A549 treated with AZD2906 at 1 μM for 4 hours (cell line): ENCODE measurements around the gene PRRT2. TPM values are rescaled to one million over a fixed set of nuclear protein-coding genes. Genes with fewer than 3 reads are reported as not detected.

Experiments
- total RNA-seq: library from RNA; stranded (reverse); fragments of 200-300 nt; extraction: Qiagen RNA extraction; gene quantifications from 5 replicates; pipeline ENCODE4 v1.2.3, GENCODE V29; 2022

PRRT2 gene
- total RNA-seq, result 0.27 to 0.38 TPM (median 0.32 TPM) in 5 replicates

GRCh38 chr16:29811896-29812665, at the start of gene PRRT2:
Gene PRRT2, plus strand, starts transcription at chr16:29812193. Its CDS starts 862 bp downstream, at chr16:29813055.

GRCh38 chr16:29777576-29778350, 34.2 kb upstream of the PRRT2 start, which contains the start of gene ZG16:
Gene ZG16, plus strand, starts transcription at chr16:29778256. Its CDS starts 1,011 bp downstream, at chr16:29779267.

GRCh38 chr16:29790183-29790948, 21.6 kb upstream of the PRRT2 start, which contains the start of gene KIF22:
Gene KIF22, plus strand, starts transcription at chr16:29790751. Its CDS starts 9 bp downstream, at chr16:29790760.

GRCh38 chr16:29806099-29806579, 5.9 kb upstream of the PRRT2 start, which contains the start of gene MAZ:
Gene MAZ, plus strand, starts transcription at chr16:29806529. Its CDS starts 173 bp downstream, at chr16:29806702.

GRCh38 chr16:29815793-29816693, 4.0 kb downstream of the PRRT2 start, which contains the start of gene PAGR1:
Gene PAGR1, plus strand, starts transcription at chr16:29816152. Its CDS starts 374 bp downstream, at chr16:29816526.

GRCh38 chr16:29820271-29820701, 8.3 kb downstream of the PRRT2 start, which contains the start of gene MVP:
Gene MVP, plus strand, starts transcription at chr16:29820462. Its CDS starts 10,088 bp downstream, at chr16:29830550.

GRCh38 chr16:29862884-29863668, 51.1 kb downstream of the PRRT2 start, which contains the start of gene CDIPT:
Gene CDIPT, minus strand, starts transcription at chr16:29863226. Its CDS starts 369 bp downstream, at chr16:29862857.

Other genes starting within 250 kb of the PRRT2 start
- gene SPN, start 148.9 kb upstream of the PRRT2 start, total RNA-seq, result not detected in 5 replicates
- 0.59 to 1.2 TPM (median 0.70 TPM) in 5 replicates for gene QPRT, start 133.0 kb upstream of the PRRT2 start, total RNA-seq
- not detected in 5 replicates for gene C16orf54, start 66.2 kb upstream of the PRRT2 start, total RNA-seq
- not detected in 5 replicates for gene ZG16, start 33.9 kb upstream of the PRRT2 start, total RNA-seq
- 79.8 to 94.5 TPM (median 88.2 TPM) in 5 replicates for gene KIF22, start 21.4 kb upstream of the PRRT2 start, total RNA-seq
- 147 to 170 TPM (median 158 TPM) in 5 replicates for gene MAZ, start 5.7 kb upstream of the PRRT2 start, total RNA-seq
- 38.1 to 43.0 TPM (median 41.2 TPM) in 5 replicates for gene PAGR1, start 4.0 kb downstream of the PRRT2 start, total RNA-seq
- 125 to 150 TPM (median 142 TPM) in 5 replicates for gene MVP, start 8.3 kb downstream of the PRRT2 start, total RNA-seq
- 61.3 to 95.2 TPM (median 91.3 TPM) in 5 replicates for gene CDIPT, start 51.0 kb downstream of the PRRT2 start, total RNA-seq
- 16.9 to 23.4 TPM (median 21.0 TPM) in 5 replicates for gene SEZ6L2, start 87.4 kb downstream of the PRRT2 start, total RNA-seq
- gene ASPHD1, start 88.3 kb downstream of the PRRT2 start, total RNA-seq, result 14.6 to 28.2 TPM (median 22.7 TPM) in 5 replicates
- 10.2 to 16.4 TPM (median 14.5 TPM) in 5 replicates for gene KCTD13, start 114.0 kb downstream of the PRRT2 start, total RNA-seq
- 82.6 to 101 TPM (median 99.1 TPM) in 5 replicates for gene TMEM219, start 149.9 kb downstream of the PRRT2 start, total RNA-seq
- 25.2 to 31.2 TPM (median 30.1 TPM) in 5 replicates for gene TAOK2, start 161.7 kb downstream of the PRRT2 start, total RNA-seq
- 14.6 to 18.0 TPM (median 15.5 TPM) in 5 replicates for gene HIRIP3, start 183.4 kb downstream of the PRRT2 start, total RNA-seq
- gene INO80E, start 184.0 kb downstream of the PRRT2 start, total RNA-seq, result 99.1 to 113 TPM (median 102 TPM) in 5 replicates
- 1.3 to 1.9 TPM (median 1.8 TPM) in 5 replicates for gene DOC2A, start 198.8 kb downstream of the PRRT2 start, total RNA-seq
- not detected in 5 replicates for gene C16orf92, start 211.0 kb downstream of the PRRT2 start, total RNA-seq
- 0.22 to 0.39 TPM (median 0.26 TPM) in 5 replicates for gene TLCD3B, start 219.1 kb downstream of the PRRT2 start, total RNA-seq